Gastroesophageal sphincter (tissue), 4 donors: ENCODE results near the gene CDKAL1. TPM values are rescaled to one million over a fixed set of nuclear protein-coding genes. Genes with fewer than 3 reads are reported as not detected.
"Not testable (repeated sequence)": the region's sequence is repeated elsewhere in the genome, so short reads cannot be mapped to it uniquely, and the experiment has no call there.

Source experiments
- ATAC-seq: fragments of 150-250 bp; one replicate; pipeline ENCODE4 v1.9.1; 2016; ENCODE audit warnings: mild to moderate bottlenecking, moderate library complexity
- H3K27ac ChIP-seq, 4 donors: fragments of 200-600 bp; sonication (generic) in 3 of 4; 1 replicate in 3 of 4; 2 replicates in 1 of 4; pipeline ENCODE4 v1.5.1; 2016 to 2019
- H3K27me3 ChIP-seq: fragments of 200-600 bp; sonication (generic); one replicate; pipeline ENCODE4 v1.5.1; 2019
- H3K36me3 ChIP-seq, 2 donors: fragments of 200-600 bp; sonication (generic); one replicate each; pipeline ENCODE4 v1.5.1; 2019; ENCODE audit warnings: control low read depth in 1 of 2
- H3K4me1 ChIP-seq, 3 donors: fragments of 200-600 bp; sonication (generic); 1 replicate in 2 of 3; 2 replicates in 1 of 3; pipeline ENCODE4 v1.5.1; 2016 to 2019; ENCODE audit warnings: control low read depth in 2 of 3
- H3K4me3 ChIP-seq, 2 donors: fragments of 200-600 bp; sonication (generic); one replicate each; pipeline ENCODE4 v1.5.1; 2019; ENCODE audit warnings: mild to moderate bottlenecking in 1 of 2, moderate library complexity in 1 of 2
- H3K9me3 ChIP-seq, 3 donors: fragments of 200-600 bp; sonication (generic); one replicate each; pipeline ENCODE4 v1.5.1; 2017 to 2019; ENCODE audit warnings: control low read depth in 2 of 3
- EP300 ChIP-seq: sonication (generic); formaldehyde crosslinking; IDR thresholded peaks from one replicate; pipeline ENCODE4 v1.6.1; 2017; ENCODE audit warnings: antibody characterized with exemption, mild to moderate bottlenecking
- POLR2A ChIP-seq, 2 donors: fragments of 450-650 bp; IDR thresholded peaks; one replicate each; pipeline ENCODE4 v1.6.1; 2017; ENCODE audit warnings: antibody characterized with exemption in 2 of 2, mild to moderate bottlenecking in 2 of 2, moderate library complexity in 1 of 2
- POLR2AphosphoS5 ChIP-seq: sonication (generic); formaldehyde crosslinking; IDR thresholded peaks from one replicate; pipeline ENCODE4 v1.6.1; 2017; ENCODE audit warnings: antibody characterized with exemption
- WGBS, 2 donors: methylation state at CpG; one replicate each; pipeline ENCODE4 v1.1.5; 2018; ENCODE audit warnings: low coverage in 1 of 2; 5-methylcytosine and 5-hydroxymethylcytosine counted together
- total RNA-seq, 4 donors: library from RNA; depleted of rRNA; stranded (reverse); fragments of >200 nt; gene quantifications; one replicate each; pipeline ENCODE4 v1.1.0, GENCODE V29; 2016
- TF ChIP-seq, protein P1 (sequence below), 4 experiments: fragments of 200-600 bp in 2 of 4; fragments of 450-650 bp in 2 of 4; sonication (generic) in 1 of 4; IDR thresholded peaks; one replicate each; pipeline ENCODE4 v1.5.1; 2017 to 2019; ENCODE audit warnings: antibody characterized with exemption in 4 of 4, mild to moderate bottlenecking in 2 of 4, moderate library complexity in 2 of 4

Gene CDKAL1
- total RNA-seq, 4 donors from 2014 or later, result 10.9 to 17.9 (median 15.0) TPM

GRCh38 chr6:20827798-20828197 is 293.5 kb downstream of the CDKAL1 start:
- H3K27ac ChIP-seq, result no peak overlapping the region
- ATAC-seq, result no peak
- H3K9me3 ChIP-seq, result no peaks in the 10 kb centered on the region
- peaks cover 0 to 6% (median 0%) of the 10 kb centered on the region in 3 donors for H3K4me1 ChIP-seq
- 74 to 82% methylated on average over 1 of the region's 1 CpG for WGBS, 2 donors
- no peaks in the 10 kb centered on the region for H3K27me3 ChIP-seq
- TF ChIP-seq POLR2AphosphoS5 (no peak), POLR2A (IDR thresholded peaks at IDR 0.05) (no peak), EP300 (no peak)
- TF ChIP-seq, protein P1, sequence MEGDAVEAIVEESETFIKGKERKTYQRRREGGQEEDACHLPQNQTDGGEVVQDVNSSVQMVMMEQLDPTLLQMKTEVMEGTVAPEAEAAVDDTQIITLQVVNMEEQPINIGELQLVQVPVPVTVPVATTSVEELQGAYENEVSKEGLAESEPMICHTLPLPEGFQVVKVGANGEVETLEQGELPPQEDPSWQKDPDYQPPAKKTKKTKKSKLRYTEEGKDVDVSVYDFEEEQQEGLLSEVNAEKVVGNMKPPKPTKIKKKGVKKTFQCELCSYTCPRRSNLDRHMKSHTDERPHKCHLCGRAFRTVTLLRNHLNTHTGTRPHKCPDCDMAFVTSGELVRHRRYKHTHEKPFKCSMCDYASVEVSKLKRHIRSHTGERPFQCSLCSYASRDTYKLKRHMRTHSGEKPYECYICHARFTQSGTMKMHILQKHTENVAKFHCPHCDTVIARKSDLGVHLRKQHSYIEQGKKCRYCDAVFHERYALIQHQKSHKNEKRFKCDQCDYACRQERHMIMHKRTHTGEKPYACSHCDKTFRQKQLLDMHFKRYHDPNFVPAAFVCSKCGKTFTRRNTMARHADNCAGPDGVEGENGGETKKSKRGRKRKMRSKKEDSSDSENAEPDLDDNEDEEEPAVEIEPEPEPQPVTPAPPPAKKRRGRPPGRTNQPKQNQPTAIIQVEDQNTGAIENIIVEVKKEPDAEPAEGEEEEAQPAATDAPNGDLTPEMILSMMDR (IDR thresholded peaks at IDR 0.05), result no peak
- no peak overlapping the region for H3K4me3 ChIP-seq
- peaks cover 0 to 6% of the 10 kb centered on the region in 2 donors for H3K36me3 ChIP-seq

DNA sequence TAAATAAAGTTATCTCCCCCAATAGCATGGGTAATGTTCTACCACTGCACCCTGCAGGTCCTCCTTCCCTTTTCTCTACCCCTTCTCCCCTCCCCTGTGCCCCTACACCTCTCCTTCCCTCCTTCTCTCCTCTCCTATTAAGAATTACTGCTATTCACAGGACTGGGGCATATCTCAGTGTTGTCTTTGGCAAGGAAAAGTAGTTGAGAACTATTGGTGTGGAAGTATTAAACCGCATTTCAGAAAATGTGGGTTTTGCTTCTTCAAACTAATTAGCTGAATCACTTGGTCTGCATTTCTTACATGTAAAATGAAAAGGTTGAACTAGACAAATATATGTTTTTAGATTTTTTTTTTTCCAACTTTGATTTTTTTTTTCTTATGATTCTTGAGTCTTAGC is 296.3 kb downstream of the CDKAL1 start:
- TF ChIP-seq, protein P1 (IDR thresholded peaks at IDR 0.05), result no peak
- TF ChIP-seq POLR2A (IDR thresholded peaks at IDR 0.05) (no peak), EP300 (no peak), POLR2AphosphoS5 (no peak)
- H3K27ac ChIP-seq, result no peak overlapping the region
- 88% methylated on average over 1 of the region's 1 CpG; no CpG with 5 or more reads in 1 of the 2 donors for WGBS, 2 donors
- H3K9me3 ChIP-seq, result no peaks in the 10 kb centered on the region
- peaks cover 0 to 6% (median 0%) of the 10 kb centered on the region in 3 donors for H3K4me1 ChIP-seq
- ATAC-seq, result no peak
- H3K36me3 ChIP-seq, result peaks cover 0 to 7% of the 10 kb centered on the region in 2 donors
- H3K4me3 ChIP-seq, result no peak overlapping the region
- no peaks in the 10 kb centered on the region for H3K27me3 ChIP-seq

DNA sequence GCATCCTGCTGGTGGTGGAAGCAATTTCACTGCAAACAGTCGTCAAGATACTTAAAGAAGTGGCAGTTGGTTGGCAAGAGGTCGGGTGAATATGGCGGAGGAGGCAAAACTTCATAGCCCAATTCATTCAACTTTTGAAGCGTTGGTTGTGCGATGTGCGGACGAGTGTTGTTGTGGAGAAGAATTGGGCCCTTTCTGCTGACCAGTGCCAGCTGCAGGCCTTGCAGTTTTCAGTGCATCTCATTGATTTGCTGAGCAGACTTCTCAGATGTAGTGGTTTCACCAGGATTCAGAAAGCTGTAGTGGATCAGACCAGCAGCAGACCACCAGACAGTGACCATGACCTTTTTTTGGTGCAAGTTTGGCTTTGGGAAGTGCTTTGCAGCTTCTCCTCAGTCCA is 297.0 kb downstream of the CDKAL1 start:
- 93 to 98% methylated on average over 2 to 7 of the region's 7 CpGs for WGBS, 2 donors
- not testable (repeated sequence) for H3K4me1 ChIP-seq, ATAC-seq, H3K9me3 ChIP-seq, H3K36me3 ChIP-seq, H3K27ac ChIP-seq, H3K4me3 ChIP-seq, H3K27me3 ChIP-seq

- WGBS, 2 donors, result 70 to 75% methylated on average over 4 to 8 of the region's 8 CpGs
- no peak for ATAC-seq
- Histone ChIP-seq H3K4me1 (no peaks in the 10 kb centered on the region), H3K36me3 (peaks cover 0 to 9% of the 10 kb centered on the region in 2 donors), H3K27ac (no peak overlapping the region), H3K9me3 (no peaks in the 10 kb centered on the region), H3K27me3 (no peaks in the 10 kb centered on the region), H3K4me3 (no peak overlapping the region)
- TF ChIP-seq, protein P1 (IDR thresholded peaks at IDR 0.05), result no peak
- no peak for TF ChIP-seq EP300
- no peak for TF ChIP-seq POLR2A (IDR thresholded peaks at IDR 0.05)
- TF ChIP-seq POLR2AphosphoS5, result no peak
Observed at GRCh38 chr6:20833881-20834515, 299.7 kb downstream of the CDKAL1 start.

- no peak overlapping the region for H3K27ac ChIP-seq
- no peak overlapping the region for H3K4me3 ChIP-seq
- H3K9me3 ChIP-seq, result no peaks in the 10 kb centered on the region
- no peaks in the 10 kb centered on the region for H3K27me3 ChIP-seq
- peaks cover 0 to 9% of the 10 kb centered on the region in 2 donors for H3K36me3 ChIP-seq
- no peak for TF ChIP-seq POLR2A (IDR thresholded peaks at IDR 0.05)
- TF ChIP-seq, protein P1 (IDR thresholded peaks at IDR 0.05), result no peak
- no peak for TF ChIP-seq EP300
- no peak for TF ChIP-seq POLR2AphosphoS5
- 94 to 98% methylated on average over 6 of the region's 6 CpGs for WGBS, 2 donors
- no peak for ATAC-seq
- no peaks in the 10 kb centered on the region for H3K4me1 ChIP-seq
Observed at GRCh38 chr6:20835315-20836010, 301.2 kb downstream of the CDKAL1 start.
